Stimulated activated naive CD8-positive, alpha-beta T cell treated with anti-CD3 and anti-CD28 coated beads, Interleukin-15, Interleukin-2, amounts not matched to agents 100 ng/mL and 50 ng/mL, for 24 hours (primary cell): ENCODE data around the gene SLC5A7.

Source experiments
- H3K27ac Mint-ChIP-seq: one replicate; pipeline ENCODE4 v1.8.0; 2021; ENCODE audit warnings: mild to moderate bottlenecking, mixed read lengths
- H3K27me3 Mint-ChIP-seq: one replicate; pipeline ENCODE4 v1.8.0; 2021; ENCODE audit warnings: mixed read lengths
- H3K36me3 Mint-ChIP-seq: one replicate; pipeline ENCODE4 v1.8.0; 2021; ENCODE audit warnings: low read depth, mixed read lengths
- H3K4me1 Mint-ChIP-seq: one replicate; pipeline ENCODE4 v1.8.0; 2021; ENCODE audit warnings: low read depth, mixed read lengths
- H3K4me3 Mint-ChIP-seq: one replicate; pipeline ENCODE4 v1.8.0; 2021; ENCODE audit warnings: mild to moderate bottlenecking, mixed read lengths
- H3K9me3 Mint-ChIP-seq: one replicate; pipeline ENCODE4 v1.8.0; 2021; ENCODE audit warnings: mixed read lengths

Gene SLC5A7

DNA sequence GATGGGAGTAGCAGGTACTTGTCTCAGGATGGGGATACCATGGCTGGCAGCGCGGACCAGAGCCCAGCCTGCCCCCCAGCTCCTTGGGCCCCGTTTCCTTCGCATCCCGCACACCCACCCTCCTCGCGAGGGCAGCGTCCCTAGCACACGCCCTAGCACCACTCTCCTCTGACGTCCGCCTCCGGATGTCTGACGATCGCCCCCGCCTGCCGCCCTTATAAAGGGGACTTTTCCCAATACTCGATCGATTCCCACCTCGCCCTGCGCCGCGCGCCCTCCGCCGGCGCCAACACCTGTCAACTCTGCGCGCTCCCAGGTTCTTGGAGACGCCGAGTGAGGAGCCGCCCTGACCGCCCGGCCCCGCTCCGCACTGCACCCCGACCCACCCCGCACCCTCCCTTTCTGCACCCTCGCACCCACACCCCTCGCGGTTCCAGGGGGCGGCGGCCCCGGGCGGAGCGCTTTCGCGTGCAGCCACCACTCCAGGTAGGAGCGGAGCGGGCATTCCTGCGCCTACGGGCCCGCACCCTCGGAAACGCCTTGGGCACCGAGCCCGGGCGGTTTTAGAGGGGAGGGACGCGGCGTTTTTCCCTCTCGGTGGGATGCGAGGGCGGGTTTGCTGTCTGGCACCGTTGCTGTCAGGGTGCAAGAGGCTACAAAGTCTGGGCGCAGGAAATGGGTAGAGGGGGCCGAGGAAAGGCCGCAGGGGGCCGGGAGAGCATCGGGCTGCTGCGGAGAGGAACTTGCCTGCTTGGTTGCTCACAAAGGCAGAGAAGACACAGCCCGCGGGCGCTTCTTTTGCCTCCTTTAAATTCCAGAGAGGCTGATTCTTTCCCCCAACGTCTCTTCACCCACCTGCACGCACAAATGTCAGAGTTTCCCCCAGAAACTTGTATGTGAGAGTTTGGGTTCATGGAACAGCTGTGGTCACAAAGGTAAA is at the start of gene SLC5A7:
Gene SLC5A7 (plus strand): TSS at position 247 of the 940 bp plus-strand sequence. CDS start 1,632 bp downstream, outside the sequence.
- Mint-ChIP-seq H3K27me3 (peaks cover 25% of the 10 kb centered on the region), H3K9me3 (no peaks in the 10 kb centered on the region), H3K27ac (no peak within 1 kb of the TSS), H3K36me3 (no peaks in the 10 kb centered on the region), H3K4me1 (no peaks in the 10 kb centered on the region), H3K4me3 (no peak within 1 kb of the TSS)

DNA sequence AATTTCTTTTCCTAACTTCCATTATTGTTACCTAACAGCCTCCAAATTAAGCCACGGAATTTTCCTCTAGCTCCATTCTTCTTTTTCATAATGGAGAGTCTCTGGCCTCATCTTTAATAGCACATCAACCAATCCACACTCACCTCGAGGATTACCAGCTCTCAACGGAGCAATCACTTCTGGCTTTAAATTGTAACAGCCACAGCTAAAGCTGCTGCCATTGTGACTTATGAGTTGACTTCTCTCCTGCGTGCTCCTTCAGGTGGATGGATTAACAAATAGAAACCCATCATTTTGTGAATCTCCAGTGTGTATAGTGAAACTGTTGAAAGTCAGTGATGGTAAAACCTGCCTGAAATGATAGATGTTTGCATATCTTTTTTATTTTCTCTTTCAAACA is 24.9 kb upstream of the SLC5A7 start:
- H3K27me3 Mint-ChIP-seq, result no peaks in the 10 kb centered on the region
- no peaks in the 10 kb centered on the region for H3K4me1 Mint-ChIP-seq
- no peak overlapping the region for H3K27ac Mint-ChIP-seq
- H3K4me3 Mint-ChIP-seq, result no peak overlapping the region
- H3K9me3 Mint-ChIP-seq, result no peaks in the 10 kb centered on the region
- H3K36me3 Mint-ChIP-seq, result no peaks in the 10 kb centered on the region

DNA sequence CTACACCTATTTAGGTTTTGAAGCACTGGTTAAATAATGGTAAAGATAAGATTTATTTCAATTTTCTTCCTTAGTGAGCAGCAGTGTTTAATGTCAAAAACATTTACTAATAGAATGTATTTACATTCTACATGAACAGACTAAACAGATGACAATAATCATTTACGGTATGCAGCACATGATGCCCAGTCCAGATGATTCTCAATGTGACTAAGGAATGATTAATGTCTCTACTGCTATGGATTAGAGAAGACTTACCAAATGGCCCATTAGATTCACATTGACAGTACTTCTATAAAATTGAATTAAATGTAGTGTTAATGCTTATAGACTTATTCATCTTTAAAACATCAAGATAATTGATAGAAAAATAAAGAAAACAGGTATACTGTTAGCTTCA is 22.1 kb upstream of the SLC5A7 start:
- Mint-ChIP-seq H3K4me1 (no peaks in the 10 kb centered on the region), H3K36me3 (no peaks in the 10 kb centered on the region), H3K27me3 (no peaks in the 10 kb centered on the region), H3K9me3 (peaks cover 4% of the 10 kb centered on the region), H3K27ac (no peak overlapping the region), H3K4me3 (no peak overlapping the region)

DNA sequence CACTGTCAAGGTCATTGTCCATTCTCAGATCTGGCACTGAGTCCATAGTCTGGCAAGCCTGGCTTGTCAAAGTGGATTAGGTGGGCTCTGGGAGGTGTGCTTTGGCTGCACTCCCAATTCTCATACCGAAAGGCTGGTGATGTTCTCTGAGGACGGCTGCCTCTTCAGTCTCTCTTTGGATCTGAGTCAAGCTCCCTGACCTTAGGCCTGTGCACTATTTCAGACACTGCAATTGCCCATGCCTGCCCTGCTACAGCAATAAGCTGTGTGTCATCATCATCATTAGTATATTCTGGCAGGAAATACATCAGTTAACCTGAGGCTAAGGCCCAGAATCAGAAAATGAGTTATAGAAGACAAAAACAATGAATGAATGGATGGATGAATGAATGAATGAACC is 1.6 kb upstream of the SLC5A7 start:
- Mint-ChIP-seq H3K4me1 (no peaks in the 10 kb centered on the region), H3K27me3 (peaks cover 21% of the 10 kb centered on the region), H3K9me3 (no peaks in the 10 kb centered on the region), H3K4me3 (no peak overlapping the region), H3K36me3 (no peaks in the 10 kb centered on the region), H3K27ac (no peak overlapping the region)

DNA sequence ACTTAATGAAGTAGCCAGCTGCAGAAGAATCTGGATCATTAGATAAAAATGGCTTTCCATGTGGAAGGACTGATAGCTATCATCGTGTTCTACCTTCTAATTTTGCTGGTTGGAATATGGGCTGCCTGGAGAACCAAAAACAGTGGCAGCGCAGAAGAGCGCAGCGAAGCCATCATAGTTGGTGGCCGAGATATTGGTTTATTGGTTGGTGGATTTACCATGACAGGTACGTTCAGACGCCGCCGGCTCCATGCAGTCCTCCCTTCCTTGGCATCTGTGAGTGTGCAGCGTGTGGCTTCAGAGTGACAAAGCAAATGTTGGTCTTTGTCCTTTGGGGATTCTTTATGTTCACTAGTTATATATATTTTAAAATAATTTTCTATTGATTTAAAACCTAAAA is 1.8 kb downstream of the SLC5A7 start:
- Mint-ChIP-seq H3K27me3 (peaks cover 25% of the 10 kb centered on the region), H3K4me3 (no peak overlapping the region), H3K9me3 (peaks cover 3% of the 10 kb centered on the region), H3K27ac (no peak overlapping the region), H3K36me3 (no peaks in the 10 kb centered on the region), H3K4me1 (no peaks in the 10 kb centered on the region)

DNA sequence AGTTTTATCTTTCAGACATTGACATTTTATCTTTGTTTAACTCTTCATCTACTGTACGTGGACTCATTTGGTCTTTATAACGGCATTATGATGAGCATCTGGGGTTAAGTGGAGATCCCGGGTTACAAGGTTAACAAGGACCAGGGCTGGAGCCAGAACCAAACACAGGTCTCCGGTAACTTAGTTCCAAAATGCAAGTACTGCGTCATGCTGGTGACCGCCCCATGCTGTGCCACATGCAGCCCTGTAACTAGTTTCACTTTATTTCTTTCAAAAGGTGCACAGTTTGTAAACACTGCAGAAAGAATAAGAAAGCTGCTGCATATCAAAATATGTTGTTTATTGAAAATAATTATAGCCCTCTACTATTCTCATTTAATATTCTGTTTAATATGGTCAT is 3.1 kb downstream of the SLC5A7 start:
- no peak overlapping the region for H3K27ac Mint-ChIP-seq
- no peaks in the 10 kb centered on the region for H3K4me1 Mint-ChIP-seq
- peaks cover 3% of the 10 kb centered on the region for H3K9me3 Mint-ChIP-seq
- H3K4me3 Mint-ChIP-seq, result no peak overlapping the region
- peaks cover 25% of the 10 kb centered on the region for H3K27me3 Mint-ChIP-seq
- no peaks in the 10 kb centered on the region for H3K36me3 Mint-ChIP-seq

DNA sequence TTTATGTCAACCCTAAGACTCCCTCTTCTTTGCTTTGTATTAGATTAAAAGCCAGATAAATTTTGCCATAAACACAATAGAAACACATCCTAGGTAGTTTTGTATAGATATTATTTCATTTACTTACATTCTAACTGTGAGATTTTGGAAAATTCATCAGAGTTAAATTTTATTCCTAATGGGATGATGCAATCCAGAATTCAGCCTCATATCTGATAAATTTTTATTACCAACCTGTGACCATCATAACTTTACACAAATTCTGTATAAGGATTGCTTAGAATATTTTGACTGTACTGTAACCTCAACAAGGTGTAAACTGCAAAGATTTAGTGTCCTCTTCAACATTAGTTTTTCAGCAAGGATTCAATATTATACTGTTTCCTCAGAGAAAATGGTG is 4.4 kb downstream of the SLC5A7 start:
- H3K27ac Mint-ChIP-seq, result no peak overlapping the region
- H3K36me3 Mint-ChIP-seq, result no peaks in the 10 kb centered on the region
- no peaks in the 10 kb centered on the region for H3K4me1 Mint-ChIP-seq
- peaks cover 25% of the 10 kb centered on the region for H3K27me3 Mint-ChIP-seq
- H3K9me3 Mint-ChIP-seq, result peaks cover 3% of the 10 kb centered on the region
- H3K4me3 Mint-ChIP-seq, result no peak overlapping the region

DNA sequence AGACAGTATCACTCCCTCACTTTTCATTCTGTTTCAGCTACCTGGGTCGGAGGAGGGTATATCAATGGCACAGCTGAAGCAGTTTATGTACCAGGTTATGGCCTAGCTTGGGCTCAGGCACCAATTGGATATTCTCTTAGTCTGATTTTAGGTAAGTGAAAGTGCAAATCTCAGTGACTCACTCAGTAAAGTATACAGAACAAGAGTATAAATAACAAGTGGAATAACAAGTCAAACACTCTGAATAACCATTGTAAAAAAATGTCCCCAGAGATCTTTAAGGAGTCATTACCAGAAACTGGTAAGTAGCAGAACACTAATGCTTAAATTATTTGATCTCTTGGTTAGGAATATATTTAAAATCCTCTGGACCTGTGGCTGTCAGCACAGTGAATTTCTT is 5.7 kb downstream of the SLC5A7 start:
- Mint-ChIP-seq H3K4me3 (no peak overlapping the region), H3K27ac (no peak overlapping the region), H3K27me3 (peaks cover 19% of the 10 kb centered on the region), H3K36me3 (no peaks in the 10 kb centered on the region), H3K4me1 (no peaks in the 10 kb centered on the region), H3K9me3 (peaks cover 3% of the 10 kb centered on the region)

DNA sequence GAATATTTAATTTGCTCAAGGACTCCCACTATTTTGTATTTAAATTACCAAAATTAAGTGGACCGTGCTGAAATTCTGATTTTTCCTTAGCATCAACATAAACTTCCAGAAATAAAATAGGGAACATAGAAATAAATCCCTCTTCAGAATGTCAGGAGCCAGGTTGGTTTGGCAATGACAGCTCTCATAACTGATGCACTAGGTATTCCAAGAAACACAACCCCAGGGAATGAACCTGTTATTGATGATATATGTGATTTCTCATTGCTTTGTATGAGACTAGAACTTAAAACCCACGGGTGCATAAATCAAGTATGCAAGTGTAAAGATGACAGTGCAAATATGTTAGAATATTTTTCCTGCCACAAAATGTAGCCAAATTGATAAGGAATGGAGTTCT is 12.8 kb downstream of the SLC5A7 start:
- Mint-ChIP-seq H3K27me3 (no peaks in the 10 kb centered on the region), H3K36me3 (no peaks in the 10 kb centered on the region), H3K4me1 (no peaks in the 10 kb centered on the region), H3K27ac (no peak overlapping the region), H3K9me3 (no peaks in the 10 kb centered on the region), H3K4me3 (no peak overlapping the region)

DNA sequence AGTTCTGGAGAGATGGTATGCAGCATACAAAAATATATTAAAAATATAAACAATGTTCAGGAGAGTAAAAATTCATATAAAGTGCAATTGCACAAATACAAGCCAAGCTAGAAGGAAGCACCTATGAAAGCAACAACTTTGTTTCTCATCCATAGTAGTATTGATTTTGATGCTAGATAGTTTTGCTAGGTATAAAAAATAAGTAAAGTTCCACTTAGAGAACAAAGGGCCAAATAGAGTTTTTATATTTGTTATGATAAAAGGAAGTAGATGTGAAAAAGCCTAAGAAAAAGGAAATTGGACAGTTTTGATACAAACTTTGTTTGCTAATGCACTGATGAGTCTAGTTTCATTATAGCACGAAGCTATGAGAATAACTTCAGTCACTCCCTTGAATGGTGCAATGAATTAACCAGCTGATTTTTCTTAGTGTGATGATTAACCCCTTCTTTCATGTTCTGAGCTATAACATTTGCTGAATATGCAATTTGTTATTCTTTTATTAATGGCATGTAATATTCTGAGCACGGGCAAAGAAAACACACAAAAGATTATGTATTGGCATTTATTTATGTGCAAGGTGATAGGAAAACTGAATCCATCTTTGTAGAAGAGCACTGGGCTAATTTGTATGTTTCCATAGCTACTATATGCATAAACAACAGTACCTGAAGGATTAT is 24.7 kb downstream of the SLC5A7 start:
- Mint-ChIP-seq H3K4me1 (no peaks in the 10 kb centered on the region), H3K27ac (no peak overlapping the region), H3K4me3 (no peak overlapping the region)

DNA sequence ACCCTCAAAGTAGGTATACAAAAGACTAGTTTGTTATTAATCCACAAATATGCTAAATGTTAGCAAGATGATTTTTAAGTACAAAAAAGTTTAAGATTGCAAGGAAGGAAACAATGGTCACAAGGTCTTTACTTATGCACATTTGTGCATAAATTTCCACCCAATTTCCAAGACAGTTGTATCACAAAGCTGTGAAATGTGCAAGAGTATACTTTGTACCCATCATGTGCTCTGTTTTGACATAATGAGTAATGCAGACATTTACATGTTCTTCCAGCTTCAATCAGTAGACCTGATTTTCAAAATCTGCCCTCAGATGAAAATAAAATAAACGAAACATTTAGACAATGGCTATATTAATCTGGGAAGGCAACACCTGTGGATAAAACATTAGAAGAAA is 27.0 kb downstream of the SLC5A7 start:
- Mint-ChIP-seq H3K4me1 (no peaks in the 10 kb centered on the region), H3K27me3 (no peaks in the 10 kb centered on the region), H3K4me3 (no peak overlapping the region), H3K36me3 (no peaks in the 10 kb centered on the region), H3K27ac (no peak overlapping the region), H3K9me3 (peaks cover 13% of the 10 kb centered on the region)

More for the DNA sequence above, 24.7 kb downstream of the SLC5A7 start:
- Mint-ChIP-seq H3K36me3 (no peaks in the 10 kb centered on the region), H3K9me3 (peaks cover 13% of the 10 kb centered on the region), H3K27me3 (no peaks in the 10 kb centered on the region)

DNA sequence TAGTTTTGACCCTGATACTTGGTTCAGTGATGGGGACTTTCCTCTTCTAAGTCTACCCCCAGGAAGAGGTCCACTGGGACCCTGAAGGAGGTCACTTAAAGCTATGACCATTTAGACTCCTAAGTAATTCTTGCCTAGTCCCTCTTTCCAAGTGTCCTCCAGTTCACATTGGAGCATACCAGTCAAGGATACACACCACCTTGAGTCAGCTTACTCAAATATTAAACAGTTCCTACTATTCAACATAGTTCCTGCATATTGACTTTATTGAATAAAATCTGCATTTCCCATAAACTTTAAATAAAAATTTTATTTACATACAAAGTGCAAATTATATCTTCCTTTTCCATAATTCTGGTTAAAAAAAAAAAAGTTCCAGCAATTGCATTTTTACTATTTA is 36.3 kb downstream of the SLC5A7 start:
- Mint-ChIP-seq H3K36me3 (no peaks in the 10 kb centered on the region), H3K9me3 (peaks cover 4% of the 10 kb centered on the region), H3K27me3 (no peaks in the 10 kb centered on the region), H3K4me1 (no peaks in the 10 kb centered on the region), H3K27ac (no peak overlapping the region), H3K4me3 (no peak overlapping the region)

DNA sequence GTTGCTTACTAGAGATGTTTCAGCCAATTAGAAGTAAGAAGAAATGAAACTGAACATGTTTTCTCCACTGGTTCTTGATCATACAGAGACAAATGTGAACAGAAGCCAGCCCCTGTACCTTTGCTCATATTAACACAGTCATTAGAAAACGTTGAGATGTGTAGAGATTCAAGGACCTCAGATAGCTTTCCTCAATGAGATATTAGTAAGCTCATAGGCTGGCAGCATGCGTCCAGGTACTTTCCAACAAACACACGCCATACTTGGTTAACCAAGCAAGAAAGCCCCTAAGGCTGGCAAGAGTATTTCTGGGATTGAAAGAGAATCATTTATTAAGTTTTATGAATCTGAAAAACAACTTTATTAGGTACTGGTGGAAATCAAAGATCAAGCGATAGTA is 37.5 kb downstream of the SLC5A7 start:
- Mint-ChIP-seq H3K36me3 (no peaks in the 10 kb centered on the region), H3K9me3 (peaks cover 4% of the 10 kb centered on the region), H3K4me3 (no peak overlapping the region), H3K27me3 (no peaks in the 10 kb centered on the region), H3K4me1 (no peaks in the 10 kb centered on the region), H3K27ac (no peak overlapping the region)

DNA sequence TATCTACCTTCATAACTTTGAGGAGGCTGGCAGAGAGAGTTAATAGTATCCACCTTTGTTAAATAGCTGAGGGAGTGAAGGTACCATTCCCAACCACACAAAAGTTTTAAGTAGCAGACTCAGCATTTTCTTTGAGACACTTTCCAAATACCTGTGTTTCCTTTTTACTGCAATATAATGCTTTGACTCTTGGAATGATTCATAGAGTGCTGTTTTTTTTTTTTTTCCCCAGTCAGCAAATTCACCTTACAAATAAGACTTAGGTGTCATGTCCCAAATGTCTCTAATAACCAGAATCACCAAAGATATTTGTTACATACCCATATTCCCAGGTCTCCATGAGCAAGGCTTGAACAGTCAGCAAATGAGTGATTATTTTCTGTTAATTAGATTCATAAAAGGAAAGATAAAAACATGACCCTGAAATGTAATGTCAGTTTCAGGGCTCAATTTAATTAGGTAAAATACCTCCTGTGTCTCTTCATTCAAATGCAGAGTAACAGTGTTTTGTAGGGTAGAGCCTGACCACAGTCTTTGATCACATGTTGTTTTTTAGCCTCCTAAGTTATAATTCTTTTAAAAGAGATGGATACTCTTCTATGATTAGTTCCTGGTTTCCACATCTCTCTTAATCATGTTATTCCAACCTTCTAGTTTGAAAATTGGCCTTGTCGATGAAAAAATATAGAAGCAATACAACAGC is 39.9 kb downstream of the SLC5A7 start:
- no peaks in the 10 kb centered on the region for H3K9me3 Mint-ChIP-seq
- no peaks in the 10 kb centered on the region for H3K4me1 Mint-ChIP-seq
- H3K36me3 Mint-ChIP-seq, result no peaks in the 10 kb centered on the region
- H3K27ac Mint-ChIP-seq, result no peak overlapping the region
- no peaks in the 10 kb centered on the region for H3K27me3 Mint-ChIP-seq
- H3K4me3 Mint-ChIP-seq, result no peak overlapping the region

DNA sequence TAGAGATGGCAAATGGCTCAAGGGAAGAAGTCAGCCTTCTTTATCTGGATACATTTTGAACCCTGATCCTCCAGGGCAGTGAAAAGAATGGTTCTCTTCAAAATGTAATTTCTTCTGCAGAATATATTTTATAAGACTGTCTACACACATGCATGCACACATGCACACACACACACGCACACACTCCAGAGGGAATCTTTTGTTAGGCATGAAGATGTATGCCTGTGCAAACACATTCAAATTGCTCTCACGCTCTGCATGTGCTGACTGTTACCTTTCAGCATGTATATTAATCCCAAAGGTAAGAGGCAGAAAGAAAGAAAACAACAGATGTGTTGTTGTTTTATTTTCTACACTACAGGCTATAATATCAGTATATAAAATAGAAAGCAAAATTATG is 43.2 kb downstream of the SLC5A7 start:
- H3K27ac Mint-ChIP-seq, result no peak overlapping the region
- no peaks in the 10 kb centered on the region for H3K27me3 Mint-ChIP-seq
- no peak overlapping the region for H3K4me3 Mint-ChIP-seq
- H3K9me3 Mint-ChIP-seq, result no peaks in the 10 kb centered on the region
- H3K36me3 Mint-ChIP-seq, result no peaks in the 10 kb centered on the region
- no peaks in the 10 kb centered on the region for H3K4me1 Mint-ChIP-seq
